Measurements from ENCODE around the gene PDZD2. TPM values are rescaled to one million over a fixed set of nuclear protein-coding genes. Genes with fewer than 3 reads are reported as not detected.

Gene PDZD2
- polyA plus RNA-seq, 10 donors: 6.0 to 12.4 (median 7.4) TPM

DNA sequence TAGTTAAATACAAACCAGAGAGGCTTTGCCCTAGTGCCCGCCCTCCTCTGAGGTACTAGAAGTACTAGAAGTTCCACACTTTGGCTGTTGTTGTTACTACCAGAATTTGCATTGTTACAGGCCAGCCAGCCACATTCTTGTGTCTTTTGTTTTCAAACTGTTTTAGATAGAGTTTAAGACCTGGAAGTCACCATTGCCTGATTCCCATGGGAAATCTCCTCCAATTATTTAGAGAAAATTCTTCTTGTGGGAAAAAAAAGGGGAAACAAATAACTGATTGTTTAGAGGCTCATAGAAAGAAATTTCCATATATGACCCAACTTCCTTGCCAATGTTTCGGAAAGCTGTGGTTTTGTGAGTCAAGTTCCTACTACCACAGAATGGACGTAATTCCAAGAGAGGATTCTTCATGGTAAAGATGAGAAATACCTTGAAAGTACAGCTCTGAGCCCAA, 282.9 kb downstream of the PDZD2 start:
- DNase-seq: peak in 1 of 3 donors; percentile 83

DNA sequence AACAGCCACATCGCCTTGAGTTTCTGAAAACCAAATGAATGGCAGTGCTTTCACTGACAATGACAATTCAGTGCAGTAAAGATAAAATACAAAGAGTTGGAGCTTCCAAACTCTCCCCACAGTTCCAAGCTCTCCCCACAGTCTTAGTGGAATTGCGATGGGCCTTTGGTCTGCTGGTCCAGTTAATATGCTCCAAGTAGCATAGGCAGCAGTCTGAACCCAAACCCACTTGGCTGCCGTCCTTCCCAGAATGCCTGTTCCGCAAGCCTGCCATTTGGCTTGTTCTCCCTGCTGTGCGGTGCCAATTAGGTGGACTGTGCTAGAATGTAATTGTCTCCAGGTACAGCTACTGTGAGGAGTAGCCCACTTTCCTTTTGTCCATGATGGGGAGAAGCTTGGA, 285.1 kb downstream of the PDZD2 start:
- no peak for DNase-seq

DNA sequence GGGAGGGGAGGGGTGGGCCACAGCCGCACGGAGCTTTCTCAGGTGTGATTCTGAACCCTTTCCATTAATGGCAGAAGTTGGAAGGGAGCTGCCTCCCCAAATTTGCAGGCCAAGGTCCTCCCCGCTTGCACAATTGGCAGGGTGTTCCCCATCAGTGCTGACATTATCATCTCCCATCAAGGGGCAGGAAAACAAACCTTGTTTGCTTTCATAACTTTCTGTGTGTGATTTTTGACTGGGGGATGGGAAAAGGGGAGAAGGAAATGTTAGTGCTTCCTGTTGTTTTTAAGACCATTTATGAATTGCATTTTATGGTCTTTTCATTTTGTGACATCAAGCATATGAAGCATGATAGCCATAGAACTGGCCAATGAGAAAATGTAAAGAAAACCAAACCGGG, 292.9 kb downstream of the PDZD2 start:
- DNase-seq: no peak

DNA sequence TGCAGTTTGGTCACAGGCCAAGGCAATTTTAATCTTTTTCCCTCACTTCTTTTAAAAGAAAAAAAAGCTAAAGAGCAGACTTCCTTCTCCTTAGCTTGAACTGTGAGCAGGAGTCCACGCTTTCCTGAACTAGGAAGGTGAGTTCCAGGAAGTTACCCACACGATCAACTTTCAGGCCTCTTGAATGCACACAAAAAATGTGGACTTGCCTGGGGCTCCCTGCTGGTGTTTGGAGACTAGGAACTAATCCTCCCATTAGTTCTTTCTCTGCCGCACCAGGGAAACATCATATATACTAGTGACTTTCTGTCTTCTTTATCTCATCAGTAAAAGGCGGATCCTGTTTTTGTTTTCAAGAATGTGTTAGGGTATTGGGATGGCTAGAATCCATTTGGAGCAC, 295.2 kb downstream of the PDZD2 start:
- DNase-seq: no peak

DNA sequence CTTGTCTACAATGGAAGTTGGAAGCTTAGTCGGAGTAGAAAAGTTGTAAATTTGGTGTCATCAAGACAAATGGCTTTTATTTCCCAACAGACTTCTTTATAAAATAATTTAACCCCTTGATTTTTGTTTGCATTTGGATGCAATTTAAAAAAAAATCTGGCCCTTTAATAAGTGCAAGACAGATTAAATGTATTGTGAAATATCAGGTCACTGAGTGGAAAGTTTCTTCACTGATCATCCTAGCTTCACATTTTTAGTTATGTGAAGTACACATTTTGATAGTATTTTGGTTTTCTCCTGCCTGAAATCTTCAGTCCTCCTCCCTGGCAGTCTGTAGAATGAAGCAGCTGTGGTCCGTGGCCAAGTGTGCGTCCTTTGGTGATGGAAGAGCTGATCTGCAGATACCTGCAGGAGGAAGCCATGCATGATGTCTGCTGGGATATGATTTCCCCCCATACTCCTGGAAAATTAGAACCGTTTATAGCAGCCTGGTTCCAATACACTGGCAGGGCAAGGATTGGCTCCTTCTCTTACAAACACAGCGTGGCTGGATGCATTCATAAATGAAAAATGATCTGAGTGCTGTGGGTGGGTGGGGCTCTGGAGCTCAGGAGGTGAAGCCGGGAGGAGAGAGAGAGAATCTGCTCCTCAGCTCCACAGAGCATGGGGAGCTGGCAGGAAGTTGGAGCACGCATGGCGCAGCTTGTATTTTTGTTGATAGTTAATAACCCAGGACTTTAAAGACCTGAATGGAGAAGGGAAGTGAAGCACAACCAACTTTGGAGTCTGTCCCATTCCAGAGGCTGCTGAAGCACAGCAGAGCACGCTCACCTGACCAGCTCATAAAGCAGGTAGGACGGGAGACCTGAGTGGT, 296.8 kb downstream of the PDZD2 start:
- peak in 1 of 3 donors; percentile 70 for DNase-seq

DNA sequence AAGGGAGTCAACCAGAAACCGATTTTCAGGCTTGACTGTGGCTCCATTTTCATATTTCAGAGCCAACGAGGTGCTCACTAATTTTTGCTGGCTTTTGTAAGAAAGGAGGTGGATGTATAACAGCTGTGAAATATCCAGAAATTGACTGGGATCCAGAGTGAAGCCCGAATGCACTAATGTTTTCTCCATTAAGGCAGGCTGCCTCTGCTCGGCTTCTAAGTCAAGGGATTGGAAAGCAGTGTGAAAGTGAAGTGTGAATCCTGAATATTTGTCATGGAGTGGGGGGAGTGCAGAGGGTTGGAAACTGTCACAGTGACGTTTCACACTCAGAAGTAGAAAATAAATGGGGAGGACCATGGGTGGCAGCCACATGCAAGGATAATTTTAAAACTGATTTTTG, 297.8 kb downstream of the PDZD2 start:
- DNase-seq: peak in 2 of 3 donors; percentile 69 to 78

DNA sequence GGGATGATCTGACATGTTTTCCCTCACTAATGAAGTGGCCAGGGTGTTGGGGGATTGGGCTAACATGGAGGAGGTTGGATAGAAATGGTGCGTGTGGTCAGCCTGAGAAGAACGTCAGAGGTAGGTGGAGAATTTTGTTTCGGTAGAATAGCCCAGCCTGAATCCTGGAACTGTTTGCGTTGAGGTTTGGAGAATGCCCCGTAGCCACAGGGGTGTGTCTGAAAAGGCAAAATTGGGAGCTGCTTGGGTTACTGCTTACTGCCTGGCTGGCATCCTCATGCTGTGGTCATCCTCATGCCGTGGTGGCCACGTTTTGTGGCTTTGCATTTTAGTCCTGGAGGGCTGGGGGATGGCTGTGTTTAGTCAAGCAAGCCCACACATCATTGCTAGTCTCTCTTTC, 298.3 kb downstream of the PDZD2 start:
- no peak for DNase-seq

DNA sequence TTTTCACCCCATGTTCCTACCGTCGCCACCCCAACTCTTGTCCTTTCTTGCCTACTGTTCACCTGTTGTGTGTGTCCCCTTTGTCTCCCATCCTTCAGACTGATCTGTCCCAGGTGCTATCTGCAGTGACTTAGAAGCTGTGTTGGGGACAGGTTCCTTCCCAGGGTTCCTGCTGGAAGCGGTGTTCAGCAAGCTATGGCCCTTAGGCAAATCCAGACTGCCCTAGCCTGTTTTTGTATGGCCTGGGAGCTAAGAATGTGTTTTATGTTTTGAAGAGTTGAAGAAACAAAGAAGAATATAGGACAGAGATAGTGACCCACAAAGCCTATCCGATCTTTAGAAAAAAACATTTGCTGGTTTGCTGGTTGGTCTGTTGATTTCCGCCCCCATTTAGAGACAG, 298.8 kb downstream of the PDZD2 start:
- DNase-seq: no peak

DNA sequence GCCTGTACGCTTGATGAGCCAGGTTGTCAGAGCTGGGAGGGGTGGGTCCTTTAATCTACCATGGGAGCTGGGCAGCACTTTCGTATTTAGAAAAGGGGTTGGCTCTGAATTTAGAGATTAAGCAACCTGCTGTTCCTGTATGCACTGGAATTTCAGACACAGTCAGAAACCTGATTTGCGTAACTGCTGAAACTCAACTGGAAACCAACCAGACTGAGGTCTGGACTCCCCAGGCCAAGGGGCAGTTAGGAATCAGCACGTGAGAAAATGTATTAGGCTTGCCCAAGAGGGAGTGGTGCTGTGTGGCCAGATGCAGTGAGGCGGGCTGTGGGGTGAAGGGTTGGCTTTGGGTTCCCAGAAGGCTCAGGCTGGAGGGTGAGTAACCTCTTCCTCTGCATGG, 300.2 kb downstream of the PDZD2 start:
- DNase-seq: no peak

DNA sequence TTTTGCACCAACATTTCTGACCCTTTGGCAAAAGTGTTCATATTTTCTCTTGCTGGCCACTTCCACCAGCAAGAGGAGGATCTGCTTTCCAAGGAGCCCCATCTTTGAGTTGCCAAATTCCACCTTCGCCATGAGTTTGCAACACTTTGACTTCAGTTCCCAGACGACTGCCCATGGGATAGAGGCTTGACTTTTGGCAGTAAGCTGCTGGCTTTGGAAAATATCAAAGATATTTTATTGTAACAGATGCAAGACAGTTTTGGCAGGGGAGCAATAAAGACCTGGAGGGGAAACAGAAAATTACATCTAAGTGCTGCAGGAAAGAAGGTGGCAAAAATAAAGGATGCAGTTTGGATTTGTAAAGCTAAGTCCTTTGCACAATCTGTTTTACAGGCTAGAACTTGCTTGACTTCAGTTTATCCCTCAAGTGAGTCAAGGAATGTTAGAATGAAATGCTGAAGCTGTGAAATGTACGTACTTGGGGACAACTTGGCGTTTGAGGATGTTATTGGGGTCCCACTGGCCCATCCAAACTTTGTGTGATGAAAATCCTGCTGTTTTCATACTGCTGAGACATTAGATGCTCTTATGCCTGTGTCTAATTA, 302.3 kb downstream of the PDZD2 start:
- peak in 1 of 3 donors; percentile 58 for DNase-seq

DNA sequence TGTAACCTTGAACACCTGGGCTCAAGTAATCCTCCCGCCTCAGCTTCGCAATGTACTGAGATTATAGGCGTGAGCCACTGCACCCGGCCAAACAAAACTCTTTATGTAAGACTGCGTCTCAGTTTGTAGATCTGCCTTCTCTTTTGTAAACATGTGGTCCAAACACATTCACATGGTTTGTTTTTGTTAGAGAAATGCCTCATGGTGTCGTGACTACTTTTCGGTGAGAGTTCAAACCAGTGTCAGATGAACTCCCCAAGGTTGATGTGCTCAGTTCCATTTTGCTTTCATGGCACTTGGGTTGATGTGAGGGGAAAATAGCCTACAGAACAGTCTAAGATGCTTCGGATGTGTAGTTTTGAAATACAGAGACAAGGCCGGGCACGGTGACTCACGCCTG, 303.6 kb downstream of the PDZD2 start:
- no peak for DNase-seq

DNA sequence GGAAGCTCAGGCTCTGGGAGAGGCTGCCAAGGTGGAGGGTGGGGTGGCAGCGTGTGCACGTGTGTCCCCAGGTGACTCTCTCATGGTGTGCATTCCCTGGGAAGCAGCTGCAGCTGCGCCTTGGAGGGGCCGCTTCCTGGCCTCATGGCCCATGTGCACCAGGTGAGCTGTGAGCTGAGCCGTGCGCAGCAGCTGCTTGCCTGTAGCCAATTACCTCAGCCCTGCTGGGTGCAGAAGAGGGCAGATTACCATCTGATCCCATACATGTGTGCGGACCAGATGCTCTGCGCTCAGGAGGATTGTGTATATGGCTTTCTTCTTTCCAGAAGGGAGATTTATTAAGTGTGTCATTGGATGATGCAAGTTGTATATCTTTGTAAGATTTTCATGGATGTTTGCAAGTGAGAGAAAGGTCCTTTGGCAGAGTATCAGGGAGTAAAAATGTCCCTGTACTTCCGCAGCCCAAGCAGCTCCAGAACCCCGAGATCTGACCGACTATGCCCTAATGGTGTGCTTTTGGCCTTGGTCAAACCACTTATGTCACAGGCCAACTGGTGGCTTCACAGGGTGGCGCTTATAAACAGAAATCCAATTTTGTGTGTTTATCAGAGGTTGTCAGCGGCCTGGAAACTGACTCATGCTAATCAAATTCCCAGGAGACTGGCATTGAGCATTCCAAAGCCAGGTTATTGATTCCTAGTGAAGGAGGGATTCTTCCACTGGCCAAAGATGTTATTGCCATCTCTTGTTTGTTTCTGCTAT, 305.9 kb downstream of the PDZD2 start:
- peak in 1 of 3 donors; percentile 70 for DNase-seq

DNA sequence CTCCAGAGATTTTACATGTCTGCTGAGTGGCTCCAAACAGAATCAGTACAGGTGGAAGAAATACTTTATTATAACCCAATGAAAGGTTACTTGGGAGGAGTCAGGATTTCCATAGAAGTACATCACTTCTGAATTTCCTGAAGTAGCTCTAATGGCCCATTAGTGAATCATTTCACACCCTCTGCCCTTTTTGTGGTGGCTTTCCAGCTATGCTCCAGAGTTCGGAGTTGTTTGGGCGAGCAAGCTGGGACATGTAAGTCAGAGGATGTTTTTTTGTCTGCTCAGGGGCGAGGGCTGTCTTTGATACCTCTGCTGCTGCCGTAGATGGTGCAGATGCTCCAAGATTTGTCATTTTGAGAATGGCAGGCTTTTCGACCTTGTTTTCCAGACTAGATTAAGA, 309.1 kb downstream of the PDZD2 start:
- no peak for DNase-seq

DNA sequence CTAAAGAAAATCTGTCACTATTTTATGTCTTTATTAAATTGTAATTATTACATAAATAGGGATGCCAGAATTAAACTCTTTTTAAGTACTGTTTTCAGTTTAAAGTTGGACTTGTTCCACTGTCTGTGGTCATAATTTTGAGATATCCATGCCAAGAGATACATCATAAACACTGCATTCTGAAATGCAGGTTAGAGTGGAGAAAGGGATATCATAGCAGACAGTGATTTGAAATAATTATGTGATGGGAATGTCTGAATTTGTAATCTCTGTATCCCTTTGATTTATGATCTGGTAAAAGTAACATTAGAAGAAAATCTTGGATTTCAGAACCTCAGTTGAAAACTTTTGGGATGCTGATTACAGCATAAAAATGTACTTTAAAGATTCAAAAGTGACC, 313.1 kb downstream of the PDZD2 start:
- DNase-seq: no peak

DNA sequence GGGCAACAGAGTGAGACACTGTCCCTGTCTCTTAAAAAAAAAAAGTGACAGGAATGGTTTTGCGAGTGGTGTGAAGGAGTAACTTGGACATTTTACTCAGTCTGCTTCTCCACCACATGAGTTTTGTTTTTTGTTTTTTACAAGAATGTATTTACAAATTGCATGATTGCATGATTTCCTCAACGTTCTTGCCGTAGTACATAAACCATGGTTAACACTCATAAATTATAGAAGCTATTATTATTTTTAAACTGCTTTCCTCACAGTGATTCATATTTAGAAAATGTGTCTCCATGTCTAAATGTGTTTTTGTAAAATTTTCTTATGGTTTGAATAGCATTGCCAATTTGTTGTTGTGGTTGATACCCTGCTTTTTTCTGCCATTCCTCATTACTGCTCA, 315.2 kb downstream of the PDZD2 start:
- DNase-seq: no peak

DNA sequence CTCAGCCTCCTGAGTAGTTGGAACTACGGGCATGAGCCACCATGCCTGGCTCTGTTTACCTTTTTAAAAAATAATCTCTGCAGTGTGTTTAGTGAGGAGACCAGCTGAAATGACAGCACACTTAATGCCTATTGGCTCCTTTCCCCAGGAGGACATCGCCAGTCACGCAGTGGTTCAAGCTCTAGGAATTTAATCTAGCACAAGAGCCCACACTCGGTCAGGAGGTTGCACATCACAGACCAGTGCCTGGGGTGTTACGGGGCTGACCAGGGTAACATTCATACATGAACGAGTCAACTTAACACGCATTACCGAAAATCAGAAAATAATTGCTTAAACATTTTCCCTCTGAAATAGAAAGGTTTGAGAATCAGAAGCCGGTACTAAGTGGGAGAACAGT, 318.2 kb downstream of the PDZD2 start:
- no peak for DNase-seq

DNA sequence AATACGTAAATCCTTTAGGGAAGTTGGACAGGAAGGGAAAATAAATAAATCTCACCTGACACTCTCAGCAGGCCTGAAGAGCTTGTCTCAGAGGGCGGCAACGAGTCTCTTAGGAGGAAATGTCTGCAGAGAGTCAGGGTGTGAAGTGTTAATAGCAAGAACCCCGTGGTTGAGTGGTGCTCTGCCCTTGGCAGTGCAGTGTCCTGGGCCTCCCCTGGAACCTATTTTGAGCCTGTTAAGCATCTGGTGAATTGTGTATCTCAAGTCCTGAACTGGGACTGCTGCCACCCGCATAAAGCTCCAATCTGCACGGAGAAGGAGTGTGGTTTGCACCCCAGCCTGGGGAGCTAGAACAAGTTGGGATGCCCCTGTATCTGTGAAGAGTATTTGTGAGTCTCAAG, 323.4 kb downstream of the PDZD2 start:
- peak in 1 of 3 donors; percentile 52 for DNase-seq

DNA sequence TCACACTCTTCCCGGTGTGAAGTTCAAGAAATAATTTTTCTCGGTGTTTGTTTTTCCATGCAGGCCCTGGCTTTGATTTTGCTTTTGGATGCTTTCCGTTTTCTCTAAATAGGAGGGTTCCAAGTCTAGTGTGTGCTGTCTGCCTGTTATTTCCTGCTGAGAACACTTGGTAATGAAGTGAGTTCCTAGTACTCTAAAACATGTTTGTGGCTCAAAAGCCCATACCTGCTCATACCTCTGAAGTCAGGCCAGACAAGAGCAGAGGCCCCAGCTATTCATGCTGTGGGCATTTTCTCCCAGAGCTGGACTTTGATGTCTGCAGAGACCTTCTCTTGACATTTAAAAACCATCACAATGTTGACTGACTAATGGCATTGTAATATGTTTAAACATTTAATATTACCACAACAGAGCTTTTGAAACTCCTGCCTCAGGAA, 324.0 kb downstream of the PDZD2 start:
- peak in 2 of 3 donors; percentile 54 to 73 for DNase-seq

DNA sequence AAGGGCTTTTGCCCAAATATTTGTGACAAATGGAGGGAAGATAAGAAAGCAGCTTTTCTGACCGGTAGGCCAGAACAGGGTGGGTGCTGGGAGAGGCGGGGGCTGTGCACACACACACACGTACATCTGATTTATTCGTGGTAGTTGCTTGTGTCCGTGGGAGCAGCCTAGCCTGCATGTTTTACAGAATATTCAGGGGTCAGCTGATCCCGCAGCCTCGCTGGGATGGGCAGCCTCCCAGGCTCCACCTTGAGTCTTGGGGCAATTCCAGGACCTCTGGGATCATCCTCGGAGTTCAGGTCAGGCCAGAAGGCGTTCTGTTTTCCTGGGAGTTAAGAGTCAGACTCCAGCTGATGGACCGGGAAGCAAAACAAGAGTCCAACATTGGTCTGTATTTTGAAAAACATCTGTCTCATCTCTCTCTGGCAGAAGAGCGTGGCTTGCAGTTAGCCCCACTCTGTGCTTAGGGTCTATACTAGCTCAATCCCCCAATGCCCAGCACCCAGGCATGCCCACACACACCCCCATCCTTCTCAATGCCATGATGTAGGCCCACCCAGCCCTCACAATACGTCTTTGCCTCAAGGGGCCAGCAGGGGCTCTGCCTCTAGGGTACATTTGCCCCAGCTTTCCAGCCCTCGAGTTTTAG, 324.6 kb downstream of the PDZD2 start:
- peak in 1 of 3 donors; percentile 39 for DNase-seq

DNA sequence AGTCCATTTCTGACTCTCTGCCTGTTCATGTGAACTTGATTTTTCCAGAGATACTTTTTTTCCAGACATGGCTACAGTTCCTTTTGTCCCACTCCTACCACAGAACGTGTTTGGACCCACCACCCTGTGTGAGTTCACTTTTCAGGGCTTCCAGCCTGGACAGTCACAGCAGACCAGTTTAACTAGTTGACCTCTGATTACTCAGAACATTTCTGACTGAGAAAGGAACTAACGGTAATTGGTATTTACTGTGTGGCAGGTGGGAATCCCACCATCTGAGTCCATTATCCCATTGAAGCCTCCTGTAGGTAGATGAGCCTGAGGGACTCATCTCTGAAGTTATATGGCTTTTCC, 325.1 kb downstream of the PDZD2 start:
- DNase-seq: no peak

DNA sequence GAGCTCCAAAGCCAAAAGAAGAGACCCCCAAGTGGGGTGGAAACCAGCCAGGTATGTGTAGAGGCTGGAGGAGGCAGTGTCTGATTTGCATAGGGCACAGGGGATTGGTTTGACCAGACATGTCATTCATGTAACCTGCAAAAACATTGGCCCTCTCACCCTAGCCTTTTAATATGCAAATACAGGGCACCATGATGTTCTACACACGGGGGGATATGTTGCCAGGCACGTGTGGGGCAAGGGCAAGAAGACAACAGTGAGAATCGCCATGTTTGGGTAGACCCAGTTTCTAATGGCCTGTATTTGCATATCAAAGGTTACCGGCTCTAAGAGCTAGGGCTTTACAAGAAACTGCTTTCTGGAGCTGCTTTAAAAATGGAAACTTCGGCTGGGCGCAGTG, 326.3 kb downstream of the PDZD2 start:
- DNase-seq: no peak

DNA sequence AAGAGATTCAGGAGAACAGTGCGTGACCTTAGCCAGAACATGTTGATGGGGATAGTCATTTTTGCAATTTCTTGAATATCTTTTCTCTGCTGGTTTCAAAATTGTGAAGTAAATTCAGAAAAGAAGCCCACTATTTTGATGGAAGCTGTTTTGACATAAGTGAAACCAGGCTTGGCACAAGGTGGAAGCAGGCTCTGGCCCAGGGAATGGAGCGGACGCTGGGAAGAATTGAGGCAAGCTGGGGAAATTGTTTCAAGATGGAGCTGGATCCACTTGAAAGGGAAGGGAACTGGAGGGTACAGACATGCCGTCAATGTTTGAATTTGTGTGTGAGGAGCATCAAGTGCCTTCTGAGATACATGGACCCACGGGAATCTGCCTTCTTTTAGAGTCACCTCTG, 328.0 kb downstream of the PDZD2 start:
- DNase-seq: no peak
